Cardiac fibroblast (primary cell): ENCODE results near the gene ZNF280C.

Source experiments
- DNase-seq, 2 donors: peaks; one replicate each; pipeline versions ENCODE4 v3.0.0 to v3.0.0-alpha.2; 2010; ENCODE audit warnings: low read depth in 2 of 2
- H3K4me3 ChIP-seq, 2 donors: replicated peaks in 1 of 2; 1 replicate in 1 of 2; 2 replicates in 1 of 2; pipeline ENCODE4 v1.5.1; 2011; ENCODE audit warnings: low read depth in 2 of 2, low read length in 2 of 2, mild to moderate bottlenecking in 2 of 2, moderate library complexity in 1 of 2
- TF ChIP-seq, protein P1 (sequence below): IDR thresholded peaks from one replicate; pipeline ENCODE4 v1.5.1; 2011; ENCODE audit warnings: low read depth, mild to moderate bottlenecking, low read length, inconsistent platforms

ZNF280C gene

DNA sequence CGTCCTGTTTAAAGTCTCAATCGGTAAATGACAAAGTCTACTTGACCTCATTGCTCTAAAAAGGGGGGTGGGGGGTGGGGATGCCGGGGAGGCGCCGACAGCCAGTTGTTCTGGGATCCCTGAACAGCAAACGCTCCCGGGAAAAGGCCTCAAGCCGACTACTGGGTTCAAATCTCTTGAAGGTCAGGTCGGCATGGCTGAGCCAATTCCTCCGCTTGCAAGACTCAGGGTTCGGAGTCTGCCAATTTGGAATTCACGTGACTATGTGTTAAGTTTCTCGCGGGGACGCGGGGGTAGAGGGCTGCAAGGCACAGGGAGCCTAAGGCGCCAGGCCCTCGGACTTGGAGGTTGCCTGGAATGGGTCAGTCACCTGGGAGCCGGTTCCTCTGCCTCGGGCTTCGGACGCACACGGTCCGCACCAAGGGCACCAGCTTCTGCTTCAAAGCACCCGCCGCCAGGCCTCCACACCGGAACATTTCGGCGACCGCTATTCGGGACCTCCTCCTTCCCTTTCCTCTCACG lies 103.5 kb downstream of the ZNF280C start:
- peak overlapping the region; percentile 66 to 72 for H3K4me3 ChIP-seq
- TF ChIP-seq, protein P1, sequence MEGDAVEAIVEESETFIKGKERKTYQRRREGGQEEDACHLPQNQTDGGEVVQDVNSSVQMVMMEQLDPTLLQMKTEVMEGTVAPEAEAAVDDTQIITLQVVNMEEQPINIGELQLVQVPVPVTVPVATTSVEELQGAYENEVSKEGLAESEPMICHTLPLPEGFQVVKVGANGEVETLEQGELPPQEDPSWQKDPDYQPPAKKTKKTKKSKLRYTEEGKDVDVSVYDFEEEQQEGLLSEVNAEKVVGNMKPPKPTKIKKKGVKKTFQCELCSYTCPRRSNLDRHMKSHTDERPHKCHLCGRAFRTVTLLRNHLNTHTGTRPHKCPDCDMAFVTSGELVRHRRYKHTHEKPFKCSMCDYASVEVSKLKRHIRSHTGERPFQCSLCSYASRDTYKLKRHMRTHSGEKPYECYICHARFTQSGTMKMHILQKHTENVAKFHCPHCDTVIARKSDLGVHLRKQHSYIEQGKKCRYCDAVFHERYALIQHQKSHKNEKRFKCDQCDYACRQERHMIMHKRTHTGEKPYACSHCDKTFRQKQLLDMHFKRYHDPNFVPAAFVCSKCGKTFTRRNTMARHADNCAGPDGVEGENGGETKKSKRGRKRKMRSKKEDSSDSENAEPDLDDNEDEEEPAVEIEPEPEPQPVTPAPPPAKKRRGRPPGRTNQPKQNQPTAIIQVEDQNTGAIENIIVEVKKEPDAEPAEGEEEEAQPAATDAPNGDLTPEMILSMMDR, result no peak
- DNase-seq, result peak in 1 of 2 donors; percentile 62

DNA sequence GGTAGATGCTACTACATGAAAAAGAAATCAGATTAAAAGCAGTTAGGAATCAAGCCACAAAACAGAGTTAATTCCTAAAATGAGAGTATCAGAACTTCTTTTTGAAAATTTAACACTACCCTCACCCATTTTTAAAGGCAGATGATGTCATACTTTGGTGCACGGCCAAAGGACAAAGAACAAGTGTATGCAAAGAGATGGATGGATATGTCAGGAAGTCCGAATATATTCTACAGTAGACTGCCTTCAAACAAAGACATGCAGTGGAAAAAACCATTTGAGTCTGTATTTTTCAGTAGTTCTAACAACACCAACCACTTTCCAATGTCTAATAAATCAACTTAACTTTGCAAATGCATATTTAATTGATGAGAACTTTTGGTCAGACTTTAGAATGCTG lies 105.3 kb downstream of the ZNF280C start:
- no peak for DNase-seq
- TF ChIP-seq, protein P1, result no peak
- no peak overlapping the region for H3K4me3 ChIP-seq

DNA sequence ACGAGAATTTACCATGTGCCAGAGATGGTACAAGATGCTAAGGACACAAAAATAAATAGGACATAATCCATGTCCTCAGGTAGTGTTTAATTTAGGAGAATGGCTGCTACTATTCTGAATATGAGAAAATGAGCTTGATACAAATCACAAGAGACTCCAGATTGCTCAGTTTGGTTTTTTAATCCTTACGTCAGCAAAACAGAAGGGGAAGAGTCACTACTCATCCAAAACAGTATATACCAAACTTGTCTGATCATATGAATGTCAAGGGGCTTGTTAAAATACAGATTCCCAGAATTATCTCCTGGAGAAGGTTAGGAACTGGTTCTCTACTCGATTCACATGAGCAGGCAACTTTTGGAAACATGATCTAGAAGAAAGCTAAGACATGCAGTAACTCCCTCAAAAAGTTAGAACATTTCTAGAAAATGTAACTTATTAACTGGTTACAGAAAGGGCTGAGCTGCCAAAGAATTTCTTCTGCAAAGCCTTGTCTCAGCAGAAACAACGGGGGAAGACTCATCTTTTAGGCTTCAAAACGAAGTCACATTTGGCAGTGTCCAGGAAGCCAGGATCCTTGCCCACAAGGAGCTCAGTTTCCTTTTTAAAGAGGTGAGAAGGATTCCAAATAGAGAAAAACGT lies 106.5 kb downstream of the ZNF280C start:
- TF ChIP-seq, protein P1, result no peak
- H3K4me3 ChIP-seq, result no peak overlapping the region
- no peak for DNase-seq

DNA sequence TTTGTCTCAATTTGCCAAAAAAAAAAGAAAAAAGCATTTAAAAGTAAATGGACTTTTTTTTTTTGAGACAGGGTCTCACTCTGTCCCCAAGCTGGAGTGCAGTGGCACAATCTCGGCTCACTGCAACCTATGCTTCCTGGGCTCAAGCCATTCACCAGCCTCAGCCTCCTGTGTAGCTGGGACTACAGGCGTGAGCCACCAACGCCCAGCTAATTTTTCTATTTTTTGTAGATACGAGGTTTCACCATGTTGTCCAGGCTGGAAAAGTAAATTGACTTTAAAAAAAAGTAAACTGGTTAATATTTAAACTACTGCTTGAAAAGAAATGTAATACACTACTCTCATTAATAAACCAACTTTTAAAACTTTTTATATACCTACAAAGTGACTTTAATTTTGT lies 108.9 kb downstream of the ZNF280C start:
- DNase-seq, result no peak
- H3K4me3 ChIP-seq, result no peak overlapping the region
- TF ChIP-seq, protein P1, result no peak

DNA sequence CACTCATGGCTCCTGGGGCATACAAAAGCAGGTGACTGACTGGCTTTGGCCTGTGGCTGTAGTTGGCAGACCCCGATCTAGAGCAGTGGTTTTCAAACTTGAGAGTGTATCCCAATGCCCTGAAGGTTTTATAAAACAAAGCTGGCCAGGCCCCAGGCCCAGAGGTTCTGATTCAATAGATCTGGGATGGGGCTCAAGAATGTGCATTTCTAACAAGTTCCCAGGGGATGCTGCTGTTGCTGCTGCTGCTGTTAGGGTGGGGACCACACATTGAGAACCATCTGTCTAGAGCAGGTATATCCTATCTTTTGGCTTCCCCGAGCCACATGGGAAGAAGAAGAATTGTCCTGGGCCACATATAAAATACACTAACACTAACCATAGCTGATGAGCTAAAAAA lies 110.4 kb downstream of the ZNF280C start:
- TF ChIP-seq, protein P1, result no peak

DNA sequence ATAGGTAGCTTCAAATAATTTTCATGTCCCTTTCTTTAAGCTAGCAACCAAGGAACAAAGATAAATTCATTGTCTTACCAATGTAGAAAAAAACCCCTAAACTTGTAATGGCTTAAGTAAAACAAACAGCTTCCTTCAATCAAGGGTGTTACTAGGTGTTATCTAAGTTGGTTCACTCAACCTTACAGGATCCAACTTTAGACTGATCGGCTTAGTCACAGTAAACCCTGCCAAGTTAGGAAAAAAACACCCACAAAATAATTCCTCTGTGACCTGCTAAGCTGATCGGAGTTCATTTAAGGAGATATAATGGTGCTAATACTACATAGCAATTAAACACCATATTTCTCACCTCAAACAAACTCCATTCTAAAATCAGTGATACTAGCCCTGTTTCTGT lies 113.1 kb downstream of the ZNF280C start:
- H3K4me3 ChIP-seq, result no peak overlapping the region
- TF ChIP-seq, protein P1, result no peak
- peak in 1 of 2 donors; percentile 35 for DNase-seq

More for the DNA sequence above, 110.4 kb downstream of the ZNF280C start:
- DNase-seq, result no peak
- H3K4me3 ChIP-seq, result no peak overlapping the region
